H1 (cell line): ENCODE measurements around the gene ZNF613. TPM values are rescaled to one million over a fixed set of nuclear protein-coding genes. Genes with fewer than 3 reads are reported as not detected.

Source experiments
- CREB1 ChIP-seq: IDR thresholded peaks from 2 replicates; pipeline ENCODE4 v1.6.1; 2012; ENCODE audit warnings: inconsistent platforms
- RBBP5 ChIP-seq: IDR thresholded peaks from 2 replicates; pipeline ENCODE4 v1.7.1; 2012; ENCODE audit warnings: low read depth, mild to moderate bottlenecking, inconsistent platforms, low read length, moderate library complexity, borderline replicate concordance
- SUZ12 ChIP-seq: fragments of 200-600 bp; sonication (generic); IDR thresholded peaks from 2 replicates; pipeline ENCODE4 v1.6.1; 2012; ENCODE audit warnings: mild to moderate bottlenecking, inconsistent platforms, low read length, moderate library complexity, mixed read lengths
- polyA plus RNA-seq, 7 experiments: library from polyadenylated mRNA; depleted of rRNA in 3 of 7; stranded (reverse) in 5 of 7; unstranded in 2 of 7; fragments of >200 nt in 5 of 7; fragments of 200-250 nt in 2 of 7; gene quantifications; 1 replicate in 5 of 7; 2 replicates in 1 of 7; 4 replicates in 1 of 7; pipeline versions ENCODE4 v1.2.1 to v1.2.3, GENCODE V29; 2011 to 2013; ENCODE audit warnings: missing spikeins in 2 of 7, mixed read lengths in 2 of 7
- total RNA-seq: library from RNA; stranded (reverse); fragmentation: NEBNext Ultra II Directional; extraction: Animal tissue kit (Norgen Biotek cat#: 25700); gene quantifications from 2 replicates; pipeline ENCODE4 v1.2.1, GENCODE V29; 2021

Gene ZNF613
- total and polyA plus RNA-seq, 2 of the 8 experiments (the other 6 are each of a cell fraction or from before 2014, with no cell fraction given) = 4.7 to 14.2 TPM

DNA sequence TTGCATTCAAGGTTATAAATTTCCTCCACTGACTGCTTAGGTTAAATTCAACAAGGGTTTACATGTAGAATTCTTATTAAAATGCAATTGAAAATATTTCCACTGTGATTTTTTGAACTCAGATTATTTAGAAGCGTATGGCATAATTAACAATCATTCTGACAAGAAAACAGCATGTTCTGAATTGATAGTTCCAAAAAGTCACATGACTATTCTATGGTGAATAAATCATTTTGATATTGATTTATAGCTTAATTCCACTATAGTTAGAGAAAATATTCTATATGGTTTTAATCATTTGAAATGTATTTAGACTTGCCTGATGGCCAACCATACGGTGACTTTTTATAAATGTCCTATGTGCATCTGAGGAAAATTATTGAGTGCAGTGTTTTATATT, 42.6 kb upstream of the ZNF613 start (continued):
- TF ChIP-seq SUZ12 = no peak
- TF ChIP-seq RBBP5 = no peak
- TF ChIP-seq CREB1 = no peak
